Aorta (tissue), 5 donors: ENCODE data around the gene SIGMAR1. TPM values are rescaled to one million over a fixed set of nuclear protein-coding genes. Genes with fewer than 3 reads are reported as not detected.
A peak's percentile ranks its signal among the peaks of the same experiment; 100 is the strongest.

Experiments used
- ATAC-seq: fragments of 200-7000 bp; cut with Tn5 transposase; one replicate; pipeline ENCODE4 v1.9.1; 2022; ENCODE audit warnings: moderate library complexity; ENCODE audit not compliant: low FRiP score
- DNase-seq, 2 donors: peaks; one replicate each; pipeline ENCODE4 v3.0.0-alpha.2; 2020
- H3K27ac ChIP-seq, 2 donors: one replicate each; pipeline ENCODE4 v1.5.1; 2013; ENCODE audit warnings: low read length in 2 of 2, mild to moderate bottlenecking in 2 of 2, moderate library complexity in 2 of 2, control low read depth in 1 of 2, inconsistent platforms in 1 of 2, low read depth in 1 of 2
- H3K27me3 ChIP-seq, 2 donors: one replicate each; pipeline ENCODE4 v1.6.1; 2013; ENCODE audit warnings: control low read depth in 1 of 2, low read length in 1 of 2, mild to moderate bottlenecking in 1 of 2, moderate library complexity in 1 of 2; ENCODE audit not compliant: insufficient read depth in 2 of 2, control insufficient read depth in 1 of 2
- H3K36me3 ChIP-seq, 2 donors: one replicate each; pipeline ENCODE4 v1.6.1; 2013; ENCODE audit warnings: control low read depth in 1 of 2, low read length in 1 of 2, mild to moderate bottlenecking in 1 of 2; ENCODE audit not compliant: insufficient read depth in 2 of 2, control insufficient read depth in 1 of 2
- H3K4me1 ChIP-seq, 2 donors: one replicate each; pipeline ENCODE4 v1.6.1; 2013; ENCODE audit warnings: low read length in 2 of 2, control low read depth in 1 of 2, mild to moderate bottlenecking in 1 of 2, moderate library complexity in 1 of 2; ENCODE audit not compliant: insufficient read depth in 2 of 2, control insufficient read depth in 1 of 2
- H3K4me3 ChIP-seq, 2 donors: one replicate each; pipeline ENCODE4 v1.5.1; 2013; ENCODE audit warnings: low read length in 2 of 2, control low read depth in 1 of 2, mild to moderate bottlenecking in 1 of 2
- H3K9me3 ChIP-seq: one replicate; pipeline ENCODE4 v1.6.1; 2013; ENCODE audit warnings: mild to moderate bottlenecking, low read length; ENCODE audit not compliant: control insufficient read depth
- WGBS, 2 donors: extraction: QIAGEN DNeasy Blood & Tissue Kit; methylation state at CpG; one replicate each; pipeline ENCODE4 v1.1.7; 2013; 5-methylcytosine and 5-hydroxymethylcytosine counted together
- intact Hi-C, 2 donors: fragments of 100-400 bp; cut with DNase I; formaldehyde crosslinking; loops; one replicate each; pipeline versions ENCODE4 v1.14.2 to v1.15.0; 2022
- polyA plus RNA-seq, 2 donors: library from polyadenylated mRNA; stranded (reverse); fragments of 200-250 nt; gene quantifications; one replicate each; pipeline ENCODE4 v1.2.3, GENCODE V29; 2013
- total RNA-seq, 2 donors: library from RNA; stranded (reverse); fragmentation: NEBNext Ultra II Directional; extraction: Animal tissue kit (Norgen Biotek cat#: 25700); gene quantifications; one replicate each; pipeline ENCODE4 v1.2.1, GENCODE V29; 2021
- donor health status: healthy with polysubstance abuse.
- donor health status: Bipolar disorder and iron deficiency.
- donor health status: DM: no; HTN: no; CAD: no.
- donor health status: DM: no; HTN: no; CAD: no.
- donor health status: DM: yes; HTN: yes; CAD: no.

Gene SIGMAR1
- total and polyA plus RNA-seq, 4 donors = 26.3 to 48.1 (median 37.3) TPM

DNA sequence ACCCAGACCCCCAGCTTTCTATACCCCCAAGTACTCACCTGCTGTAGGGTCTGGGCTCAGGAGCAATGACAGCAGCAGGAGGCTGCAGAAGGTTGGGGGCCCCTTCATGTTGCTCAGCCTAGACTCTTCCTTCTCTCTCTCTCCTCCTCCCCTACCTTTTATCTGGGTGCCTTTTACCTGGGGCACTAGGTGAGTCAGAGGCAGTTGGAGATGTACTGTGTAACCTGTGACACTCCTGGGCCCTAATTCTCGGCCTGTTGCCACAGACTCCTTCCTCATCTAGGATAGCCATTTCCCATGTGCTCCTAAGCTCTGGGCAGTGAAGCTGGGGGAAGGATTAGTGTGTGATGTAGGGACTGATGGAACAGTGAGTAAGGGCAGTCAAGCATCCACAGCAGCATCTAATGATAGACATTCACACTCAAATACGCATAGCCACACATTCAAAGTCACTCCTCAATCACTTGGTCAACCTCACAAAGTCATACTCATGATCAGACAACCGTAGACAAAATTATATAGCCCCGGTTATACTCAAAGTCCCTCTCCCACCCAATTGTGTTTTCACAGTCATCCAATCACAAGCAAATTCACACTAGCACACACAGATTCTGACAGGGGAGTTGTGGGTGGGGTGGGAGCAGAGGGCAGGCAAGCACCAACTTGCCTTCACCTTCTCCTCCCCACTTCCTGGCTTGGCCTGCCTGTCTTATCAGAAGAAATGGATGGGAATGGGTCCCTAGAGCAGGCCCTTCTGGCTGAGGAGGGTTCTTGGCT lies 25.1 kb upstream of the SIGMAR1 start, which contains the start of gene CCL27:
TSS of gene CCL27 (minus strand) at position 132 of the 777 bp plus-strand sequence. CDS start at position 108, 24 bp downstream.
- peak within 1 kb of the TSS in 1 of 2 donors; percentile 16 for H3K27ac ChIP-seq
- no peaks in the 10 kb centered on the region for H3K4me1 ChIP-seq
- WGBS, 2 donors = 64 to 74% methylated on average over 4 of the region's 4 CpGs
- DNase-seq (no peak), ATAC-seq (no peak)
- intact Hi-C loops = loop anchor here in 1 of 2 donors (10.0 kb wide), 2 partner anchors 332 to 412 kb away; partner anchors contain the start of genes FANCG and VCP
- H3K4me3 ChIP-seq = no peak within 1 kb of the TSS
- H3K9me3 ChIP-seq = no peaks in the 10 kb centered on the region
- no peaks in the 10 kb centered on the region for H3K27me3 ChIP-seq
- peaks cover 0 to 3% of the 10 kb centered on the region in 2 donors for H3K36me3 ChIP-seq

- ATAC-seq (no peak), DNase-seq (no peak)
- Histone ChIP-seq H3K4me3 (no peak overlapping the region), H3K36me3 (peaks cover 0 to 3% of the 10 kb centered on the region in 2 donors), H3K27ac (no peak overlapping the region), H3K9me3 (no peaks in the 10 kb centered on the region), H3K27me3 (no peaks in the 10 kb centered on the region), H3K4me1 (peaks cover 0 to 2% of the 10 kb centered on the region in 2 donors)
- intact Hi-C loops = loop anchor here (10.0 kb wide), 3 partner anchors 325 to 415 kb away; partner anchors contain the start of genes DNAJB5 (in 1 of the 2), FANCG (in 1 of the 2) and VCP (in 1 of the 2)
- WGBS, 2 donors = 86 to 87% methylated on average over 8 of the region's 8 CpGs
These were observed 22.1 kb upstream of the SIGMAR1 start for GRCh38 chr9:34659592-34660253.

- intact Hi-C loops = loop anchor here in 1 of 2 donors (10.0 kb wide), 1 partner anchor 326 kb away; the partner anchor contains the start of gene DNAJB5
- Histone ChIP-seq H3K36me3 (peaks cover 0 to 3% of the 10 kb centered on the region in 2 donors), H3K4me3 (no peak overlapping the region), H3K4me1 (peaks cover 0 to 2% of the 10 kb centered on the region in 2 donors), H3K27ac (no peak overlapping the region), H3K27me3 (no peaks in the 10 kb centered on the region), H3K9me3 (no peaks in the 10 kb centered on the region)
- DNase-seq (no peak), ATAC-seq (no peak)
- 78 to 81% methylated on average over 14 of the region's 14 CpGs for WGBS, 2 donors
These were observed 20.9 kb upstream of the SIGMAR1 start for GRCh38 chr9:34658461-34658860.

- no peak for ATAC-seq
- Histone ChIP-seq H3K27me3 (no peaks in the 10 kb centered on the region), H3K9me3 (no peaks in the 10 kb centered on the region), H3K4me3 (no peak overlapping the region), H3K27ac (no peak overlapping the region), H3K4me1 (peaks cover 0 to 2% of the 10 kb centered on the region in 2 donors), H3K36me3 (peaks cover 0 to 3% of the 10 kb centered on the region in 2 donors)
- 84 to 85% methylated on average over 5 of the region's 5 CpGs for WGBS, 2 donors
- DNase-seq = no peak
- intact Hi-C loops = loop anchor here in 1 of 2 donors (10.0 kb wide), 1 partner anchor 328 kb away; the partner anchor contains the start of gene DNAJB5
These were observed 19.4 kb upstream of the SIGMAR1 start for GRCh38 chr9:34656992-34657391.

DNA sequence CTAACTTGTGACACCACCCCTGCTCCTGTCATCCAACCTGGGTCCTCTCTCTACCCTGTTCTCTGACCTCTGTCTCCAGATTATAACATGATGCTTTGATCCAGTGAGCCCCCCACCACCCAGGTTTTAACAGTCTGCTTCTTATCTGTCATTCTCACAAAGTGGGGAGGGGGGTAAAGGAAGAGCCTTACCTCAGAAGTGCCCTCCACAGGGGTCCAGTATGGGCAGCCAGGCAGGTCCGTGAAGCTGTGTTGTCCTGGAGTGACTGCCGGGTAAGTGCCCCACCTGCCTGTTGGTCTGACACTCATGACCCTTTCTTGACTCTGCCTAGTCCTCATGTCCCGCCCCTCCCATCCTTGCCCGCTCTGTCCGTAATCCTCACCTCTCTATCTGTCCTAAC lies 17.8 kb upstream of the SIGMAR1 start:
- H3K4me1 ChIP-seq = peaks cover 0 to 2% of the 10 kb centered on the region in 2 donors
- WGBS, 2 donors = 66 to 71% methylated on average over 5 of the region's 5 CpGs
- no peaks in the 10 kb centered on the region for H3K27me3 ChIP-seq
- H3K4me3 ChIP-seq = no peak overlapping the region
- no peaks in the 10 kb centered on the region for H3K36me3 ChIP-seq
- DNase-seq (no peak), ATAC-seq (no peak)
- peak overlapping the region in 1 of 2 donors; percentile 20 for H3K27ac ChIP-seq
- intact Hi-C loops = loop anchor here in 1 of 2 donors (10.0 kb wide), 1 partner anchor 329 kb away; the partner anchor contains the start of gene DNAJB5
- no peaks in the 10 kb centered on the region for H3K9me3 ChIP-seq

DNA sequence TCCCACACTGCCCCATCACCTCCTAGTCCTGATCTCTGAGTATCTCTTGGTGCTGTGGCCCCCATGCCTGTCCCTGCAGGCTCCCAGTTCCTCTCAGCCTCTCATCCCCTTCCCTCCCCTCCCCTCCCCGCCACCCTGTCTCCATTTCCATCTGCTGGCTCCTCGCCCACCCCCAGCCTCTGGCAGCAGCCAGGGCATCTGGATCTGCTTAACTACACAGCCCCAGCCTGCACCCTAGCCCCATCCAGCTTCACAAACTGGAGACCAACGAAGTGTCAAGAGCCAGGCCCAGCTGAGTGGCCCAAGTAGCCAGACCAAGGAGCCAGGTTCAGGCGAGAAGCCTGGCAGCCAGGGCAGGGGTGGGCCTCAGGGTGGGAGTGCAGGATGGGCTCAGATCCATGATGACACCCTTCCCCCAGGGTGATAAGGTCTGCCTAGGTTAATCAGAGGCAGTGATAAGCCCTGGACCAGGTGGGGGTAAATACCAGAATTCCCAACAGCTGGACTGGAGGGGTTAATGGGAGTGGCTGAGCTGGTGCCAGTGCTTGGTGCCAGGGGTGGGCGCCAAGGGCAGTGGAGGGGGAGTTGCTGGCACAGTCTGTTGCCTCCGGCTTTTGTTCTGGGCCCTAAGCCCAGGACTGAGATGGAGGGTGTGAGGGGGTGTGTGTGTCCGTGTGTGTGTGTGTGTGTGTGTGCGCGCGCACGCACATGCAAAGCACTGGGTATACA lies 16.9 kb upstream of the SIGMAR1 start:
- ATAC-seq = peak; percentile 81
- WGBS, 2 donors = 5 to 8% methylated on average over 11 of the region's 11 CpGs
- intact Hi-C loops = loop anchor here (5.0 to 10.0 kb wide), 2 partner anchors 48 to 330 kb away; partner anchors contain the start of gene DNAJB5 (in 1 of the 2)
- H3K36me3 ChIP-seq = no peaks in the 10 kb centered on the region
- peaks cover 0 to 2% of the 10 kb centered on the region in 2 donors for H3K4me1 ChIP-seq
- H3K4me3 ChIP-seq = no peak overlapping the region
- H3K9me3 ChIP-seq = no peaks in the 10 kb centered on the region
- H3K27ac ChIP-seq = peak overlapping the region; percentile 53 to 70
- peak; percentile 87 to 89 for DNase-seq
- H3K27me3 ChIP-seq = no peaks in the 10 kb centered on the region

DNA sequence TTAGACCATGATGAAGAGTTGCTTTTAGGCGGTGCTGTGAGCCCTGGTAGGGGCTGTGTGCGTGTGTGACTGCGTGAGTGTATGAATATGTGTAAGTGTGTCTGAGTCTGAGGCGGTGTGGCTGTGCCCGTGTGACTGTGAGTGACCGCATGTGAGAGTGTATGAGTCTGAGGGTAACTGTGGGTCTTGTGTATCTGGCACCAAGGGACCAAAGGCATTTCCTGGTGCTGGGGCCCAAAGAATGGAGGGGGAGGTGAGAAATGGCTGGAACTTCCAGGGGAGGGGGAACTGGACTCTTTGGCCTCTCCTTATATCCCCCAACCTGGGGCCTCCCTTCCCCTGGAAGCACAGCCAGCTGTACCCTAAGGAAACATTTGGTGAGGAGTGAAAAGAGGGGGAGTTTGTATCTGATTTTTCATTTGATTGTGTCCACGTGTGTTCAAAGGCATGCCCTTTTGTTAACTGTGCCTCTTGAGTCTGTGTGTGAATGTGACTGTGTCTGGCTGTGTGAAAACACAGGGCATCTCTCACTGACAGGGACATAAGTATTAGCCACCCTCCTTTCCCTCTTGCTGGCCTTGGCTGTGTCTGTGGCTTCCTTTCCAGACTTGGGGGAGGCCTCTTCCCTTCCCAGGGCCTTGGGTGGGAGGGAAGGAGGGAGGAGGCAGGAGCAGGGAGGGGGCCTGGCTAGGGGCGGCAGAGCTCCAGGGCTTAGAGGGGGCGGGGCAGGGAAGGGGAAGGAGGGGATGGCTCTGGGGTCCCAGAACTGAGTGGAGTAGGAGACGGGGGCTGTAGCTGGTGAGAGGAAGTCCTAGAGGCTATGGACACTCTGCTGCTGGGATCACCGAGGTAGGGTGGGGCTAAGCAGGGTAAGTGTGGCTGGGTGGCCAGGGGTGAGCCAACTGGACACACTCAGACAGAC lies 15.8 kb upstream of the SIGMAR1 start:
- Histone ChIP-seq H3K4me1 (peaks cover 0 to 2% of the 10 kb centered on the region in 2 donors), H3K9me3 (no peaks in the 10 kb centered on the region), H3K27ac (peak overlapping the region; percentile 53 to 70), H3K36me3 (no peaks in the 10 kb centered on the region), H3K27me3 (no peaks in the 10 kb centered on the region), H3K4me3 (no peak overlapping the region)
- DNase-seq = peak in 1 of 2 donors; percentile 68
- intact Hi-C loops = loop anchor here (5.0 to 10.0 kb wide), 2 partner anchors 49 to 331 kb away; partner anchors contain the start of gene DNAJB5 (in 1 of the 2)
- peak; percentile 33 for ATAC-seq
- WGBS, 2 donors = 5% methylated on average over 11 of the region's 11 CpGs
